HG03457 (cell line): ENCODE measurements around the gene RCOR3.
"Not testable (repeated sequence)": the region's sequence is repeated elsewhere in the genome, so short reads cannot be mapped to it uniquely, and the experiment has no call there.

ENCODE experiments used
- ATAC-seq: cut with Tn5 transposase; IDR thresholded peaks from one replicate; pipeline ENCODE4 v1.9.1; 2021; ENCODE audit warnings: moderate number of reproducible peaks; ENCODE audit not compliant: unreplicated experiment

The RCOR3 gene

GRCh38 chr1:211258756-211259637 lies at the start of gene RCOR3:
TSS of gene RCOR3 (plus strand) at chr1:211259366. CDS start at chr1:211259561, 195 bp downstream.
- peak; percentile 69 for ATAC-seq

GRCh38 chr1:211210052-211210451 lies 49.1 kb upstream of the RCOR3 start:
- no peak for ATAC-seq

DNA sequence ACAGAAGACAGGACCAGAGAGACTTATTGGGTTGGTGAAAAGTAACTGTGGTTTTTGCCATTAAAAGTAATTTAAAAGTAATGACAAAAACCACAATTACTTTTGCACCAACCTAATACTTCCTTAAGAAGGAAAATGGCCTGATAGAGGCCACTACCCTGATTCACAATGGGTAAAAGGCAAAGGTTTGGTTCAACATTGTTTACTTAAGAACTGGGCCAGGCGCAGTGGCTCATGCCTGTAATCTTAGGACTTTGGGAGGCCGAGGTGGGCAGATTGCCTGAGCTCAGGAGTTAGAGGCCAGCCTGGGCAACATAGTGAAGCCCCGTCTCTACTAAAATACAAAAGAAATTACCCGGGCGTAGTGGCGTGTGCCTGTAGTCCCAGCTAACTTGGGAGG lies 48.2 kb upstream of the RCOR3 start:
- no peak for ATAC-seq

DNA sequence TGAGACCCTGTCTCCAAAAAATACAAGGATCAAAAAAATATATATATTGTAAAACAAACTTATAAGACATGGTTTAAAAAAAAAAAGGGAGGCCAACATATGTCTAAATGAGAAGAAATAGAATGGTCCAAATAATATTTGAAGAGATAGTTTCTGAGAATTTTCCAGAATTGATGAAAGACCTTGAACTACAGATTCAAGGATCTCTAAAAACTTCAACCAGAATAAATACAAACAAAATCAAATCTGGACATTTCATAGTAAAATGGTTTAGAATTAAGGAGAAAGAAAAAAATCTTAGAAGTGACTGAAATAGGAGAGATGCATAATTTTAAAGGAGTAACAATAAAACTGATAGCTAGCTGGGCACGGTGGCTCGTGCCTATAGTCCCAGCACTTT lies 45.5 kb upstream of the RCOR3 start:
- no peak for ATAC-seq

GRCh38 chr1:211215577-211215976 lies 43.6 kb upstream of the RCOR3 start:
- ATAC-seq, result no peak

DNA sequence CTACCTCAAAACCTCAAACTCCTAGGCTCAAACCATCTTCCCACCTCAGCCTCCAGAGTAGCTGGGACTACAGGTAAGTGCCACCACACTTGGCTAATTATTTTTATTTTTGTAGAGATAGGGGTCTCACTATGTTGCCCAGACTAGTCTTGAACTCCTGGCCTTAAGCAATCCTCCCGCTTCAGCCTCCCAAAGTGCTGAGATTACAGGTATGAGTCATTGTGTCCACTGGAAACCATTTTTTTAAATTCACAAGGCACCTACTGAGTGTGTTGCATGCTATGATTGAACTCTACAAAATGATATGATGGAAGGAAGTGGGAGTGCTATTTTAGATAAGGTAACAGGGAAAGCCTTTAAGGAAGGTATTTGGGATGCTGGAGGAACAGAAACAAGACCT lies 41.8 kb upstream of the RCOR3 start:
- ATAC-seq, result no peak

- ATAC-seq, result not testable (repeated sequence)
These were observed 36.5 kb upstream of the RCOR3 start for GRCh38 chr1:211222469-211223234.

GRCh38 chr1:211228573-211229364 lies 30.4 kb upstream of the RCOR3 start:
- not testable (repeated sequence) for ATAC-seq

DNA sequence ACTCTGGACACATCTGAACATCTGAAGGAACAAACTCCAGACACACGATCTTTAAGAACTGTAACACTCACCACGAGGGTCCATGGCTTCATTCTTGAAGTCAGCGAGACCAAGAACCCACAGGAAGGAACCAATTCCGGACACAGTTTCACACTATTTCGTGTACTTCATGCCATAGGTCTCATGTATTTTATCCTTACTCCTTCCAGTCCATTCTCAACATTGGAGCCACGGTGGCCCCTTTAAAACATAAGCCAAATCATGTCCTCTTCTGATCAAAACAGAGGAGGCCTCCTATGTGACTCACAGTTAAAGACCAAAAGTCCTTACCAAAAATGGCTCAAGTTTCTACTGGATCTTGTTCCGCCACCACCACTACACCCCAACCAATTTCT lies 29.8 kb upstream of the RCOR3 start:
- ATAC-seq, result no peak

DNA sequence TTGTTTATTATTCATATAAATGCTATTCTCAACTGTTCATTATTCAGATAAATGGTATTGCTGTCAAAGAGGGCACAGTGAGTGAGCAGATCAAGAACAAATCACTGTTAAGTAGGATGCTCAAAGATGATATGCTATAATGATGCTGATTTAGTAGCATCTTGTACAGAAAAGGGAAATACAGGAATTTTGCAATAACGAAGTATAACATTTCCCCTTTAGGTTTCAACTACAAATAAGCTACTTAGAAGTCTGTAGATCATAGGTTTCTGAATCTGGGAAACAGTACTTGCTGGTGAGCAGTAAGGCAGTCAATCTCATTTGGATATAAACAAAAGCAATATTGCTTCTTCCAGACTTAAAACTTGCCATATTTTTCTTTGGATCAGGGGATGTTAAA lies 27.3 kb upstream of the RCOR3 start:
- ATAC-seq, result no peak

GRCh38 chr1:211236633-211237320 lies 22.4 kb upstream of the RCOR3 start:
- no peak for ATAC-seq

GRCh38 chr1:211237579-211237978 lies 21.6 kb upstream of the RCOR3 start:
- no peak for ATAC-seq

DNA sequence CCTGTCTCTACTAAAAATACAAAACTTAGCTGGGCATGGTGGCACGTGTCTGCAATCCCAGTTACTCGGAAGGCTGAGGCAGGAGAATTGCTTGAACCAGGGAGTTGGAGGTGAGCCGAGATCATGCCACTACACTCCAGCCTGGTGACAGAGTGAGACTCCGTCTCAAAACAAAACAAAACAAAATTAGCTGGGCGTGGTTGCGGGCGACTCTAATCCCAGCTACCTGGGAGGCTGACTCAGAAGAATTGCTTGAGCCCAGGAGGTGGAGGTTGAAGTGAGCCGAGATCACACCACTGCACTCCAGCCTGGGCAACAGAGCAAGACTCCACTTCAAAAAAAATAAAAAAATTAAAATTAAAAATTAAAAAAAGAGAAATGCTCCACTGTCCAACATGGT lies 18.6 kb upstream of the RCOR3 start:
- not testable (repeated sequence) for ATAC-seq

DNA sequence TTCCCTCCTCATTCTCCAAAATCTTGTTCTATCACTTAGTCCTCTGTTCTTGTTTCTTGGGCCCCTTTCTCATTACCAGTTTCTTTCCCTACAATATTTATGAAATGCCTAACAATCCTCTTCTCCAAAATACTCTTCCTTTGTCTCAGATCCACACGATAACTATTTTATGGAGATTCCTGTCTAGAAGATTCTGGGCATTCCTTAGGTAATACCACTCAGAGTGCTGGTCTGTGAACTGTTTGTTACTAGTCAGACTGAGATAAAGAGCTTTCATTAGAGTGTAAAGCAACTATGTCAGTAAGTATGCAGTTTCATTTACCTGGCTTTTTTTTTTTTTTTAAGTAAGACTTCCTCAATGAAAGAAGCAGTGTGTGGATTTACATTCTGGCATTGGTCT lies 18.1 kb upstream of the RCOR3 start:
- ATAC-seq, result no peak

- not testable (repeated sequence) for ATAC-seq
These were observed 15.5 kb upstream of the RCOR3 start for GRCh38 chr1:211243639-211244038.

DNA sequence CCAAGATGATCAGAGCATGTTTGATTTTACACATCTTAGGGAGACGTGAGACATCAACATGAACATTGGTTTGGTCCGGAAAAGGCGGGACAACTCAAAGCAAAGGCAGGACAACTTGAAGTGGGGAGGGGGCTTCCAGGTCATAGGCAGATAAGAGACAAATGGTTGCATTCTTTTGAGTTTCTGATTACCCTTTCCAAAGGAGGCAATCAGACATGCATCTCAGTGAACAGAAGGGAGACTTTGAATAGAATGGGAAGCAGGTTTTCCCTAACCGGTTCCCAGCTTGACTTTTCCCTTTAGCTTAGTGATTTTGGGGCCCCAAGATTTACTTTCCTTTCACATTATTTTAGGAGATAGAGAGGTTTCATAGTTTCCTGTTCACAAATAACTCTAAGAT lies 12.6 kb upstream of the RCOR3 start:
- not testable (repeated sequence) for ATAC-seq

- ATAC-seq, result no peak
These were observed 11.2 kb upstream of the RCOR3 start for GRCh38 chr1:211247921-211248320.

GRCh38 chr1:211249611-211250010 lies 9.6 kb upstream of the RCOR3 start:
- ATAC-seq, result not testable (repeated sequence)

DNA sequence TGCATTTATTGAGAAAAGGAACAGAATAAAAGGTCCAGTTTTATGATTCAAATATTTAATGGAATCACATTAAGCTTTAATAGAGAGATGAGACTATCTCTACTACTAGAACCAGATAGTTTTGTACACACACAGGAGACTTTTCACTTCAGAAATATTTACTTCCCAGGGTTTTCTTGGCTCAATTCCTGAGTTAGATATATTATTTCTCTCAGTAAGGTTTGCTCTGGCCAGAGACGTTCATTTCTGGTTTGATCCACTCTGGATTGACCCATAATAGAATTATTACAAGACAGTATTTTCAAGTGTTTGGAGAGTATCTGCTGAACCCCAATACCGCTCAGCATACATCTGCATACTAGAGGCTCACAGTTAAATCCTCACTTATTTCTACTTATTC lies 1.3 kb upstream of the RCOR3 start:
- ATAC-seq, result no peak

- peak; percentile 26 for ATAC-seq
These were observed 833 bp upstream of the RCOR3 start for GRCh38 chr1:211258310-211258755.
